HL-60/S4 treated with phorbol 12-myristate 13-acetate at 8.2 ng/mL for 4 days and 3 days (cell line): ENCODE measurements around the gene NFIA.

ENCODE experiments used
- in situ Hi-C: fragments of 300-500 bp; cut with MboI; formaldehyde crosslinking; loops from 2 replicates; pipeline ENCODE4 v1.15.0; 2022; ENCODE audit warnings: low sequenced_read_pairs

NFIA gene

GRCh38 chr1:61083013-61083806 lies 849 bp downstream of the NFIA start:
- in situ Hi-C loops = no loop called here

- in situ Hi-C loops = no loop called here
Observed at GRCh38 chr1:61083807-61084440, 1.6 kb downstream of the NFIA start.

- in situ Hi-C loops = no loop called here
Observed at GRCh38 chr1:61084491-61085031, 2.2 kb downstream of the NFIA start.

- in situ Hi-C loops = no loop called here
Observed at GRCh38 chr1:61085206-61085982, 3.0 kb downstream of the NFIA start.

- in situ Hi-C loops = no loop called here
Observed at GRCh38 chr1:61085983-61086644, 3.8 kb downstream of the NFIA start.

- in situ Hi-C loops = no loop called here
Observed at GRCh38 chr1:61087571-61087970, 5.2 kb downstream of the NFIA start.

- in situ Hi-C loops = no loop called here
Observed at GRCh38 chr1:61088163-61088974, 6.0 kb downstream of the NFIA start.

GRCh38 chr1:61089338-61089737 lies 7.0 kb downstream of the NFIA start:
- in situ Hi-C loops = no loop called here

- in situ Hi-C loops = no loop called here
Observed at GRCh38 chr1:61089741-61090140, 7.4 kb downstream of the NFIA start.

GRCh38 chr1:61090546-61091202 lies 8.3 kb downstream of the NFIA start:
- in situ Hi-C loops = no loop called here

- in situ Hi-C loops = no loop called here
Observed at GRCh38 chr1:61091455-61091854, 9.1 kb downstream of the NFIA start.

- in situ Hi-C loops = no loop called here
Observed at GRCh38 chr1:61092642-61093041, 10.3 kb downstream of the NFIA start.

GRCh38 chr1:61093525-61094137 lies 11.3 kb downstream of the NFIA start:
- in situ Hi-C loops = no loop called here

GRCh38 chr1:61094677-61095469 lies 12.5 kb downstream of the NFIA start:
- in situ Hi-C loops = no loop called here

GRCh38 chr1:61095470-61095812 lies 13.1 kb downstream of the NFIA start:
- in situ Hi-C loops = no loop called here

- in situ Hi-C loops = no loop called here
Observed at GRCh38 chr1:61097317-61097716, 15.0 kb downstream of the NFIA start.

- in situ Hi-C loops = no loop called here
Observed at GRCh38 chr1:61097722-61098121, 15.4 kb downstream of the NFIA start.

GRCh38 chr1:61098333-61098732 lies 16.0 kb downstream of the NFIA start:
- in situ Hi-C loops = no loop called here
